Retina (tissue), 1 donor: Measurements from ENCODE around the gene ATP8A2.

Experiments used
- DNase-seq: peaks from one replicate; pipeline ENCODE4 v3.0.0-alpha.2; 2016

Gene ATP8A2

DNA sequence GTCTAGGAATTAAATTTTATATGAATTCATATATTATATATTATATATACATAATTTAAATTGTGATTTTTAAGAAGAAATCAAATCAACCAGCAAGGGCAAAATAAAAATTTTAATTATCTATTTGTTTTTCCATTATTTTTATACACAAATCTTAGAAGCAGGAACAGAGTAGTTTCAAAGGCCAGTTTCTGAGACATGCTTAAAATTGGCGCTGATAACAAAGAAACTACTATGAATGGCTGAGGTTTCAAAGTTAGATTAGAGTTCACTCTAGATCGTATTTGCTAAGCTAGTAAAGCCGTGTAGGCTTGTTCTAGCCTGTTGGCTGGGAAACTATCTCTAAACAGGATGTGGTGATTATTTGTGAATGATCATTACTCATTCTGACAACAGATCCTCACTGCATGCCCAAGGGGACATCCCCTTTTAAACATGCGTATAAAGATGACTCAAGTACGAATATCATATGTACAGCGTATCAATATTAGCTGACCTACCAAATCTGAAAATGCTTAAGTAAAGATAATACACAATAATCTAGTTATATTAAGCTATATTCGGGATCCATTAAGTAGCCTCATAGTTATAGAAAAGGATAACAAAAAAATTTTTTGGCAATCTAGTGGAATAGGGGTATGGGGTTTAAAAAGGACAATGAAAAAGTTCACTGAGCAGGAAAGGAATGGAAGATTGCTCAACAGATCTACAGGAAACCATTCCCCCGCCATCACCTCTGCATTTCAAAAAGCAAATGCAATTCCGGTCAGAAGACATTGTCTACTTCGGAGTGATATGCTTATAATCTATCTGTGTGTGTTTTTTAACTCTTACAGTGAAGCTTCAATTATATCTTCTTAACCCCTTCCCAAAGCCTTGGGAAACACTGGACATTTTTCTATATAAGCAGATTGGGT lies 529.9 kb downstream of the ATP8A2 start:
- DNase-seq: no peak

DNA sequence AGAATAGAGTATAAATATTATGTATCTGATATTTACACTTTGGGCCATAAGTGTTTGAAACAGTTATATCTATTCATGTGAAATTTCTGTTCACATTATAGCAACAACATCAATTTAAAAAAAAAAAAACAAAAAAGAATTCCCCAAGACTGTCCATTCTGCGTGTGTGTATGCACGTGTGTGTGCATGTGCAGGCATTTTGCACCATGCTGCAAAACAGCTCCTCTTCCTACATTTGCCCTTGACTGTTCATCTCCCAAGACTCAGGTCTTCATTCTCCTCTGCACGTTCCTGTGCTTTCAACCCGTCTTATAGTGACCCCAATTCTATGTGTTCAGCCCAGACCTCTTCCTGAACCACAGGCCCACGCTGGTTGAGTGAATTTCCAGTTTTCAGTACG lies 530.7 kb downstream of the ATP8A2 start:
- DNase-seq: no peak

DNA sequence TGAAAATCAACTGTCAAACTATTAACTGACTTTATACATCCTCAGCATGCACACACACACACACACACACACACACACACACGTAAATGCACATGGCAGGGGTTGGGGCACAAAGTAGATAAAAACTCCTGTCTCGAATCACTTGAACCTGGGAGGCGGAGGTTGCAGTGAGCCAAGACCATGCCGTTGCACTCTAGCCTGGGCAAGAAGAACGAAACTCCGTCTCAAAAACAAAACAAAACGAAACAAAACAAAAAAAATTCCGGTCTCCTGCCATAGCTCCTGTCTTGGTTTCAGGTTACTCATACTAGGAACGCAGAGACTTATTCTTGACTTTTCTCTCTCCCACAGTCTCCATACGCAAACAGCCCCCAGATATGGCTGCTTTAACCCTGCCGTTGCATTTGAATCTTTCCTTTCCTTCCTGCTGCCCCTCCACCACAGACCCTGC lies 531.1 kb downstream of the ATP8A2 start:
- DNase-seq: no peak

DNA sequence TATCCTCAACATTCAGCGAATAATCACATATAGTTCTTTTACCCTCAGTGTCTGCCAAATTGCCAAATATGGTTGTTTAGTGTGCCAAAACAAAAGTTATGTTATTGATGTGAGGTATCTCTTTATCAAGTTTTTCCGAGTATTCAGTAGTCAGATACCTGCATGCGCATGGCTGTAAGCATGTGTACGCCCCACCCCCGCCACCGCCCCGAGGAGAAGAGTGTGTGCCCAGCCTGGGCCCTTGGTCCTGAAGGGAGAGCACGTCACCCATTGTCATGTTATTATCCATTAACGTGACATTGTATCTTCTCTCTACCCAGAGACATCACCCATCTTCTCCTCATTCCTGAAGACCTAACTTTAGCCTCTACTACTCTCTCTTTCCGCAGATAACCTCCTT lies 533.1 kb downstream of the ATP8A2 start:
- DNase-seq: no peak

DNA sequence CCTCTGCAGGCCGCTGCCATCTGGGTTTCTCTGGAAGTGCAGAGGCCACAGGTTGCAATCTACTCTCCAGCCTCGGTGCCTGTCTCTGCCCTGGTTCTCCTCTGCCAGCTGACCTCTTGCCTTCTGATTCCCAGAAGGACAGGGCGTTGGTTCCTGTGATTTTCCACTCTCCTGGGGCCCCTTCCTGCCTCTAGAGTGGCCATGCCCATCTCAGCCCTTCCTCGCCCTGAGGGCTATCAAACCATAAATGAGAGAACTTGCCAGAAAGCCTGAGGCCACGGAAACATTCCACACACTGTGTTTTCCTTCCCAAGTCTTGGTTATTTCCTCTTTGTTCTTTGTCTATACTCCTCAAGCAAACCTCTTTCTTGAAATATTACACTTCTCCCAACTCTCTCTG lies 533.8 kb downstream of the ATP8A2 start:
- no peak for DNase-seq

DNA sequence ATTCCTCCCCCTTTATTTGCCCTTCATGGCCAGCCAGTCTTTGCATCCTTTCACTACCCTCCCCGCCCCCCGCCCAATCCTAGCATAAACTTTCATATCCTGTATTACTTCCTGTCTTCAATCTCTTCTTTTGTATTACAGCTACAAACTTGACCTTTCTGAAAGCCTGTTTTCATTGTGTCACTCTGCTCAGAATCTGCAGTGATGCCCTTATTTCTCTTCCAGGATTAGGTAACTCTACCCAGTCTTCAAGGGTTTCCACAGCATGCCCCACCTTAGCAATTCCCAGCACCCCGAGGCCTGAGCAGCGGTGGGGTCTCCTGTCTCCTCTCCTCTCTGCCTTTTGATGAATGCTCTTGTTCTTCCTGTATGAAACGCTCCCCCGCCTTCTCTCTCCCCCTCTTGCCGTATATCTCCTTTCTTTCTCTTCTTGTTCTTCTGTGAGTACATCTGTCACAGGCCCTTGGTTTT lies 534.5 kb downstream of the ATP8A2 start:
- DNase-seq: no peak

DNA sequence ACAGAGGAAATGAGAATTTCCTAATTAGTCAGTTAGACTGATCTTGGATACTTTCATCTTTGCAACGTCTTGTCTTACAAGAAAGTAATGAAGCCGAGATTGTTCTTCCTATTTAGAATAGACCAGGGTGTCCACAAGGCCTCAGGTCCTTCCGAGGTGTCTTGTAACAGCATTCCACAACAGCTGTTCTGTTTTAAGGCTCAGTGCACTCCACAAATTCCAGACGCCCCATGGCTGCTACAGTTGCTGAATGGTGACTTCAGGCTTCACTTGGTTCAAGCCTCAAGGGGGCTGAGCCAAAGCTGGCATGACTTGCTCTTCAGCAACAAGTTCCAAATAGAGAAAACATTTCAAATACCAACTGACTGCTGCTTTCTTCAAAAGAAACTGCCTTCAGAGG lies 536.6 kb downstream of the ATP8A2 start:
- peak; percentile 27 for DNase-seq

DNA sequence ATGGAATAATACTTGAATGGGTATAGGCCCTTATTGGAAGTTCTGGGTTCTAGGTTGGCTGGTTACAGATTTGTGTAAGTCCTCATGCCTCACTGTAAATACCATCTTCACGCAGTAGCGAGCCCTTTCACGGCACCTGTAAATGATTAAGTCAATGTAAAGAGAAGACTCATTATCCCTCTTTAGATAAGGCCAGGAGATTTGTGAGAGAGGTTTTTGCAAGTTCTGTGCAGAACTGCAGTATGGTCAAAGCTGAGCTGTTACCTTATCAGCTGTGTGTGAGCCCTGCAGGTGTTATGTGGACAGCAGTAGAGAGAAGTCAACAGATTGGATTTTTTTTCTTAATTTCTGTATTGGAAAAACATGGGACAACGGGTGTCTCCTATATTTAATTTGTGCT lies 538.5 kb downstream of the ATP8A2 start:
- DNase-seq: no peak

DNA sequence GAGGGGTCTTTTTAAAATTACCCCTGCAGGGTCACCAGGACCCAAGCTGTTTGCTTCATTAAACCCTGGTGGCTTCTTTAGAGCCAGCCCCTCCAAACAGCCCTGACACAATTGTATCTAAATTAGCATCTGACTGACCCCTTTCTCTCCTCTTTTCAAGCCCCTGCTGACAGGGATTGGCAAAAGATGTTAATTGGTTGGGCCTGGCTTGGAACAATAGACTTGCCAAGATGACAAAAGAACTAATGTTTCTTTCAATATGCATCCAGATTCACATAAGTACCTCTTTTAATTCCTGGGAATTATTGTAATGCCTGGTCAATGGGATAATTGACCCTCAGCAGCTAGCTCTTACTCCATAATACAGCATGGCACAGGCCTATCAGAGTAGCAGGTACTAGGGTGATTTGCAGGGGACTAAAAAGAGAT lies 539.2 kb downstream of the ATP8A2 start:
- peak; percentile 88 for DNase-seq

DNA sequence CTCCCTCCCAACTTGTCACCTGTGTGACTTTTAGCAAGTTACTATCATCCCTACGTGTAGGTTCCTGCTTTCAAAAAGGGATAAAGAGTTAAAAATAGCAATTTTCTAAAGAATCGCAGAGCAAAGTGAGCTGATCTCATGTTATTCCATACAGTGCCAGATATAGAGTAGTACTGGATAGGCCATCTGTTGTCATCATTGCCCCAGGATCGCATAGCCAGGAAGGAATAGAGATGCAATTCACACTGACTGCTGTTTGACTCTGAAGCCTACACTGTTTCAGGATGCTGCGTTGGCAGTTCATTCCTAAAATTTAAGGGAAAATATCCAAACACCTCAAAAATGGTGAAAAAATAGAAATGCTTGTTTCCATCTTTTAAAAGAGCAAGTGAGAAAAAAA lies 541.2 kb downstream of the ATP8A2 start:
- DNase-seq: no peak

DNA sequence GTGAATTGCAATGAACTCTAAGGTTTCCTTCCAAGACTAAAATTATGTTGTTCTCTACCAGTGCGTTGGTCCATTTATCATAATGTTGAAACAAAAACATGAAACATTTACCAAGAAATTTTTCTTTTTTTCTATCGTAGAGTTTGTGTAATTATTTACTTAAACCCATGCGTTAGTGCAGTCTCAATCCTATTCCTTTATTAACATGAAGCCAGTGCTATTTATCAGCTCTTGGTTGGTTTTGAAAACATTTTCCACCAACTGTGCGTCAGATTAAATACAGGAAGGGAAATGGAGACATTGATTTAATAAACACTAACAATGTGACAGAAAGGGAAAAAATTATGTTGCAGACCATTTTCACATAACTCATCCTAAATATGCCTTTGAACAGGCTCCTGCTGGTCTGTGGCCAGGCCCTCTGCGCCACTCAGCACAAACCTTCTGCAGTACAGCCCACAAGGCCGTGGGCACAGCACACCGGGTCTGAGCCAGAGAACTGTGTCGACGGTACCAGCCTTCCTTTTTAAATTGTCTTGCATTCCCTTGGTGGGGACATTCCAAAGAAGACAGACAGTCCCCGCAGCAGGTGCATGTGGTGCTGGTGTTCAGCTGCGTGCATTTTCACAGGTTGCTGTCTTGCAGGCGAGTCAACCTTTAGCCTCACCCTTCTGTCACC lies 544.2 kb downstream of the ATP8A2 start:
- no peak for DNase-seq

DNA sequence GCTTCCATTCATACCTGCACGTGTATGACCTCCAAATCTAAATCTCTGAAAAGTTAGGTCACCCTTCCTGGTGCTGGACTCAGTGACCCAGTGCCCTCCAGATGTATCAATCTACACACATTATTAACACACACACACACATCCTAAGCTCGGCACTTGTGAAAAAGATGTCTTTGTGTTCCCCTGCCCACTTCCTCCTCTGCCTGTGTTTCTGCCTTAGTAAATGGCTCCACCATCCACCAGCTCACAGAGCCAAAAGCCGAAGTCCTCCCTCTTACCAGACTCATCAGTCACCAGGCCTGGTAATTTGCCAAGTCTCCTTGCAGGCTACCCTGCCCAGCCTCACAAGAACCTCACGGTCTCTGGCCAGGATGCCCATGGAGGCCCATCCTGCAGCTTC lies 548.5 kb downstream of the ATP8A2 start:
- no peak for DNase-seq

DNA sequence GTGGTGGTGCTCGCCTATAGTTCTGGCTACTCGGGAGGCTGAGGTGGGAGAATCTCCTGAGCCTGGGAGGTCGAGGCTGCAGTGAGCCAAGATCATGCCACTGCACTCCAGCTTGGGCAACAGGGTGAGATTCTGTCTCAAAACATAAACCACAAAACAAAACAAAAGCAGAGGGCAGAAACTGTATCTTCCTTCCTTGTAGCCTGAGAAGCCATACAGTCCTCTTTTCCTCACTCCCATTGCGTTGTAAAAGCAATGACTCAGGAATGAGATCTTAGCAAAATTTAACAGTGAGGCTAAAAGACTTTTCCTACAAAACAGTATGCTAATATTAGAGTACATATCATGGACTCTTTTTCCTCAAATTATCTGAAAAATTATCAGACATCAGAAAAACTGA lies 549.2 kb downstream of the ATP8A2 start:
- DNase-seq: no peak

DNA sequence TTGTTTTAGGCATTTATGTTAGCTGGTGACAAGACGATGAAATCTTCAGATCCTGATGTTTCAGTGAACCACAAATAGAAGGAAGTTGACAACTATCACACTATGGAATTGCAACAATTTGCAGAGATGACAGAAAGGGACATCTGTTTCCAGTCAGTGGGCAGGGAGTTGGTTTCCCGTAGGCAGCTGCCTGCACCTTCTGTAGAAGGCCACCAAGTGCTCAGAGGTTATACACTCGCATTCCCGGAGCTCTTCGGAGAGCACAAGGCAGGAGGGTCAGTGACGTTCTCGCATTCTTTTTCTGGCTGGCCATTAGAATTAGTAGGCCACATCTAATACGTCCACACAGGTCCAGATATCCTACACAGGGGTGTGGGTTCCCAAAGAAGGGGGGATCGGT lies 550.6 kb downstream of the ATP8A2 start:
- DNase-seq: no peak

DNA sequence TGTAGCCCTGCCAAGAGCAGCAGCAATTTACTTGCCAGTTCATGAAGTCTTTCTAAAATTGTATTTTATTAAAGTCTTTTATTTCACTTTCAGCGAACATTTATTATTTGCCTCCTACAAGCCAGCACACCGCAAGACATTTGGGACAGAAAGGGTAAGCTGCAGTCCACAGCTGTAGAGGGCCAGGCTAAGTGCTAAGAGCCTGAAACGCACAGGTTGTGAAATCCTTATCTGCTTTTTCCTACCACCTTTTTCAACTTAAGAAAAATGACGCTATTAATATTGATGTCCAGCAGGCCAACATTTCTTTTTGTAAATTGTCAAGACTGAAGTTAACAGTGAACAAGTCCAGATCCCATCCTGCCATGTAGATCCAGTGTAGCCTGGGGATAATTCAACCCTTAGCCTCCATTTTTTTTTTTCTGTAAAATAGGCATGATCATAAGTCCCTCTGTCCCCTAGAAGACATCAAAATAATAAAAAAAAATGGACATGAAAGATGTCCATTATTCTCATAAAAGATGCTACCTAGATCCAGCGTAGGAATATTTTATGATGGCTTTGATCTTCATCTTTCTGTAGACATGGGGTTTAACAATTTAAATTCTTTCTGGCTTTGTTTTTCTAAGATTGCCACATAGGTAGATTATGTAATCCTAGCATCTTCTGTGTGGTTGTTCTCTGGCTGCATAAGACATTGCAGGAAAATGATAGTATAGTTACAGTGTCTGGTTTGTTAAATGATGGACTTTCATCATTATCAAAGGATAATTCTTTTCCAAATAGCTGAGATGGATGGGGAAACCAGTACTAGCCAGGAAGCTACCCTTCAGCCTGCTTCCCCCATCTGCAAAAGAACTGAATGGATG lies 551.7 kb downstream of the ATP8A2 start:
- DNase-seq: no peak

DNA sequence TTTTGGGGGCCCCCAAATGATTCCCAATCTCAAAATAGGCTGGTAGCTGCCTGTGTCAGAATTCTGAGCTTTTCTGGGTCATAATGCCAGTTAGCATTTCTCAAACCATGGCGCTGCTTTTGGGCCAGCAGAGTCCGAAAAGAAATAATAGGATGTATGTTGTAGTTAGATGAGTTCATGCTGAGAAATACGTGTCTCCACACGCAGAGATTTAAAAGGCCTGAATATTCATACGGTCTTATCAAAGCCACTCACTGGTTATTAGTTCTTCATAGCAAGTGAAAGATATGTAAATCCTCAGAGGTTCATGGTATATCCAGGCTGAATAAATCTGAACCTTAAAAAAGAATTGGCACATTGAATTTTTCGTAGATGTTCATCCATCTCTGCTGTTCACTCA lies 555.6 kb downstream of the ATP8A2 start:
- DNase-seq: no peak

DNA sequence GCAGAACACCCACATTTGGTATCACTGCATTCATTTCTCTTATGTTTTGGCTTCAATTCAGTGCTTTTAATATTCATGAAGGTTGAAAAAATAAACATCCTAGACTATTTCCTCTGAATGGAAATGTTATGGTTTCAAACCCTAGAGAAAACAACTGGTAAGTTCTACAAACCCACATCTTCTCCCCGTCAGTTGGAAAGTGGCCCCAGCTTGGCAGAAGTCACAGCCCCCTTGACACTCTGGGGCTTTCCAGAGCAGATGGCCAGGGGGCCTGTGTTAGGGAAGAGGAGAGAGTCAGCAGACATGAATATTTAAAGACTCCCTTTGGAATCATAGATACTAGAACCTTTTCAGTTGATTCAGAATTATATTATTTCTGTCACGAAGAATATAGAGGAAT lies 556.2 kb downstream of the ATP8A2 start:
- DNase-seq: peak; percentile 22

DNA sequence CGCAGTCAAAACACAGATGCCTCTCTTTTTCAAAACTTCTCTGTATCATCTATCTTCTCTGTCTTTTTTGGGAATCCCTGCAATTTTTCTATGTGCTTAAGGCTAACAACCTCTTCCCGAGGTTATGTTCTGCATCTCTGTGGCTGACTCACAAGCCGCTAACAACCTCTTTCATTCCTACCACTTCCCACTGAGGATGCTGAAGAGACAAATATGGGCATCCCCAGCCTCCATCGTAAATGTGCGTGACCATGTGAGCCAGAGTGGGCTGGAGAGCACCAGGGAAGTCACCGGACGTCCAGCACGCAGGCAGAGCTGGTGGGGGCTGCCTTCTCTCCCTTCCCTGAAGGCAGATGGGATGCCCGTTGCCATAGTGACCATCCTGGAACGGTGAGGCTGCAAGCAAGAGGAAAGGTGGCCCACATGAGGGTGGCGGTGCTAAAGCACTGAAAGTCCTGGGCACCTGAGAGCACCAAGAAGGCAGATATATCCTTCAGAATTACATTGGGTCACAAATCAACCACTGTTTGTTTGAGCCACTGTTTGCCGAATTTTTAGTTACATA lies 557.2 kb downstream of the ATP8A2 start:
- no peak for DNase-seq

DNA sequence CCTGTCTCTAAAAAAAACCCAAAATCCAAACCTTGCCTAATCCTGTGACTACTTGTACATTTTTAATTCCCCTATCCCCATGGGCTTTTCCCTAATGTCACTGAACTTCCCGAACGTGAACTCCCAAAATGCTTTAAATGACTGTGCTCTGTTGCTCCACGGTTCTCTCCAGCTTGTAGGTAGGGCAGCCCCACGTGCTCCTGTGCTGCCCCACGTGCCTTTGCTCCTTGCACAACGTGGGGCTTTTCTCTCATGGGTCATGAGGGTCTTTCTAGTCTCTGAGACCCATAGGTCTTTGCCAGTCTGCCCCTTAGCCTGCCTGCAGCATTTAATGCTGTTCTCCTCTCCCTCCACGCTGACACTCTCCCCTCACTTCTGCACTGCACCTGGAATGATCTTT lies 558.0 kb downstream of the ATP8A2 start:
- DNase-seq: no peak

DNA sequence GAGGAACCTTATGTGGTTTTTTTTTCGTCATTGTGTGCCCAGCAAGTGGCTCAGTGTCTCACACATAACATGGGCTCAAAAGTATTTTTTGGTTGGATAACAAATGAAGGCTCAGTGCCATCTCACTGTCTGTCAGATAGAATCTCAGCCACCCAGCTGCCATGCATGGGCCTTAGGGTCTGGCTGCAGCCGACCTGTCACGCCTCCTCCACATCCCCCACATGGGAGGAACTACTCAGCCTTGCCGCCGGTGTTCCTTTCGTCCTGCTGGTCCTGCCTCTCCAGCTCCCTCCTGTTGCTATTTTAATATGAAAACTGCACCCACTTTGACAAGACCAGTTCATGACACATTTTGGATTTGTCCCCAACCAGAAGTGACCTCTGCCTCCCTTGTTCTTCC lies 558.9 kb downstream of the ATP8A2 start:
- no peak for DNase-seq

DNA sequence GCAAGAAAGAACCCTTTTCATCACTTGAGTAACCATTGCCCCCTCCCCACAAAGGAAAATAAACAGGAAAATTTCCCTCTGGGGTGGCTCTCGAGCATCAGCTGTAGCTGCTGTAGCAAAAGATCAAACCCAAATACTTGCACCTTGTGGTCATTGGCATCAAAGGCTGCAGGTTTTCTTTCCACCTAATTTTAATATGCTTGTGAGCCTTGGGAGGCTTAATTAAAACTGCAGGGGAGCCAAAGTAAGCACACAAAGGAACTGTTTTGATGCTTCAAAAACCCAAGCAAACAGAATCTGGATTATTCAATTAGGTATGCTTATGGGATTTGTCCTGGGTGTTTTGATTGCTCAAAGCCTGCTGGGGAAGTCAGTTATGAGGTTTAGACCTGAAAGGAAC lies 560.6 kb downstream of the ATP8A2 start:
- no peak for DNase-seq

DNA sequence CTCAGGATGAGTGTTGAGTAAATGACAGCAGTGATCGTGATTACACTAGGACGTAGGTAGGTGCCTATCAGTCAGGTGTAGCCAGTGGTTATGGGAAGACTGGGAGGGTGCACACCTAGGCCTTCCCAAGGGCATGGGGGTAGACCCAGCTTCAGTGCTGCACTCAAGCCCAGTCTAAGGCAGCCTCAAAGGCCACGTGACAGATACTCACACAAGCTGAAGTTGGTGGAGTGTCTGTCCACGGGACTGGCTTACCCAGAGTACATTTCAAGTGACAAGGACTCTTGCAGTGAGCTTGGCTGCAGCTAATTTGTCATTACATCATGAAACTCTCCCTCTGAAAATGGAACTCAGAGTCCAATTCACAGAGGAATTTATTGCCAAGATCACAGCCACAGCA lies 561.7 kb downstream of the ATP8A2 start:
- DNase-seq: no peak

DNA sequence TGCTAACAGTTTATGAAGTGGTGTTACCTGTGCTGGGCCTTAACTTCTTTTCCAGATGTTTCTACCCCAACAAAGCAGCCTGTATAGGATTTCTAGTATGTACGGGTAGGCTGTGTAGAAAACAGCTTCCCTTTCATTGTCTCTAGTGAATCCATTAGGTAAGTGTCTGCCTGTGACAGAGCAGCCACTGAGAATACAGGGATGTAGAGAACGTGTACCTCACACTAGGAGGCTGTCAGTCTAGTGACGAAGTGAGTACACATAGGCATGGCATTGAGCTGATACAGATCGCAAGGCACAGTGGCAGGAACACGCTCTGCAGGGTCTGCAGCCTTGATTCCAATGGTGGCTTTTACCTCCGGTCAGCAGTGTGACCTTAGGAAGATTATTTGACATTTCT lies 562.4 kb downstream of the ATP8A2 start:
- no peak for DNase-seq
